Naive thymus-derived CD8-positive, alpha-beta T cell (primary cell): Measurements from ENCODE around the gene ATG4B. TPM values are rescaled to one million over a fixed set of nuclear protein-coding genes. Genes with fewer than 3 reads are reported as not detected.

Experiments used
- ATAC-seq, 2 donors: fragments of 150-1000 bp; cut with Tn5 transposase in 1 of 2; sonication (Bioruptor Pico), chemical (Tn5 transposase) in 1 of 2; 1 replicate in 1 of 2; 2 replicates in 1 of 2; pipeline ENCODE4 v1.10.0; 2021; ENCODE audit warnings: mild to moderate bottlenecking in 2 of 2, moderate library complexity in 2 of 2
- POLR2A ChIA-PET: fragments of 350-600 bp; sonication (Branson Sonifier 250); formaldehyde crosslinking; loops from one replicate; lab custom pipeline; 2021; ENCODE audit warnings: antibody characterized with exemption; lab: Charles Lee
- DNase-seq, 10 donors: peaks; one replicate each; pipeline versions ENCODE4 v3.0.0 to v3.0.0-alpha.2; 2020 to 2022
- H3K27ac Mint-ChIP-seq, 10 donors: one replicate each; pipeline ENCODE4 v1.8.0; 2020 to 2022; ENCODE audit warnings: mild to moderate bottlenecking in 10 of 10, mixed read lengths in 10 of 10, moderate library complexity in 4 of 10, inconsistent platforms in 1 of 10
- H3K27me3 Mint-ChIP-seq, 5 donors: one replicate each; pipeline ENCODE4 v1.8.0; 2021 to 2022; ENCODE audit warnings: mixed read lengths in 5 of 5
- H3K36me3 Mint-ChIP-seq, 3 donors: one replicate each; pipeline ENCODE4 v1.8.0; 2020 to 2022; ENCODE audit warnings: mixed read lengths in 3 of 3, mild to moderate bottlenecking in 2 of 3, inconsistent platforms in 1 of 3
- H3K4me1 Mint-ChIP-seq, 4 donors: one replicate each; pipeline ENCODE4 v1.8.0; 2021 to 2022; ENCODE audit warnings: mixed read lengths in 4 of 4
- H3K4me3 Mint-ChIP-seq, 10 donors: one replicate each; pipeline ENCODE4 v1.8.0; 2020 to 2022; ENCODE audit warnings: mild to moderate bottlenecking in 10 of 10, mixed read lengths in 10 of 10, moderate library complexity in 6 of 10, inconsistent platforms in 1 of 10
- H3K9me3 Mint-ChIP-seq, 9 donors: one replicate each; pipeline ENCODE4 v1.8.0; 2020 to 2022; ENCODE audit warnings: mixed read lengths in 9 of 9, mild to moderate bottlenecking in 3 of 9, inconsistent platforms in 1 of 9, moderate library complexity in 1 of 9
- polyA plus RNA-seq, 3 donors: library from polyadenylated mRNA; unstranded; fragments of 300-500 nt; fragmentation: Illumina TruSeq; gene quantifications; one replicate each; pipeline ENCODE4 v1.2.3, GENCODE V29; 2021
- total RNA-seq, 8 experiments: library from RNA in 2 of 8; stranded (reverse) in 2 of 8; gene quantifications; one replicate each; pipeline ENCODE4 v1.2.3 and lab custom pipeline; 2021 to 2026

The ATG4B gene
- total and polyA plus RNA-seq, 5 experiments from 2014 or later, result 45.8 to 104 (median 60.1) TPM

- no peaks in the 10 kb centered on the region for H3K9me3 Mint-ChIP-seq
- peaks cover 10 to 26% (median 22%) of the 10 kb centered on the region in 4 donors for H3K4me1 Mint-ChIP-seq
- peak overlapping the region in 1 of 10 donors; percentile 15 for H3K27ac Mint-ChIP-seq
- ATAC-seq (no peak), DNase-seq (no peak)
- H3K27me3 Mint-ChIP-seq, result no peaks in the 10 kb centered on the region
- peaks cover 0 to 39% (median 1%) of the 10 kb centered on the region in 3 donors for H3K36me3 Mint-ChIP-seq
- POLR2A ChIA-PET, result interaction anchor here (0.5 to 1.5 kb wide), 4 partner anchors 10 to 374 kb away, joined by 3 to 6 read pairs (median 4); partner anchors contain the start of gene ING5
- no peak overlapping the region for H3K4me3 Mint-ChIP-seq
Measured at GRCh38 chr2:241692448-241692847, 55.0 kb downstream of the ATG4B start.

DNA sequence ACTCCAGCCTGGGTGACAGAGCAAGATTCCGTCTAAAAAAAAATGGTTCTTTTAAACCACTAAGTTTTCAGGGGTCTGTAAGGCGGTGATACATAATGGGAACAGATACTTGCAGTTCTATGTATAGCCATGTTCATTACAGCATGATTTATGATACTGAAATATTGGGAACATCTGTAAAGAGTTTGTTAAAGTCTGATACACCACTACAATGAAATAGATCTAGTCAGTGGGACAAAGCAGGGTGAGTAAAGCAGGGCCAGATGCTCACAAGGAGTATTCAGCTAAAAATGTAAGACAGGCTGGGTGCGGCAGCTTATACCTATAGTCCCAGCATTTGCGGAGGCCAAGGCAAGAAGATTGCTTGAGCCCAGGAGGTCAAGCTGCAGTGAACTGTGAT lies 58.2 kb downstream of the ATG4B start:
- POLR2A ChIA-PET, result interaction anchor here (1.2 kb wide), 1 partner anchor 9 kb away, joined by 4 read pairs; the partner anchor contains the start of gene DTYMK
- Mint-ChIP-seq H3K4me3 (no peak overlapping the region), H3K4me1 (peaks cover under 1 to 13% (median 6%) of the 10 kb centered on the region in 4 donors), H3K27ac (peak overlapping the region in 2 of 10 donors; percentile 14 to 67), H3K36me3 (peaks cover 0 to 30% (median 1%) of the 10 kb centered on the region in 3 donors), H3K9me3 (no peaks in the 10 kb centered on the region), H3K27me3 (no peaks in the 10 kb centered on the region)
- DNase-seq (no peak), ATAC-seq (no peak)

DNA sequence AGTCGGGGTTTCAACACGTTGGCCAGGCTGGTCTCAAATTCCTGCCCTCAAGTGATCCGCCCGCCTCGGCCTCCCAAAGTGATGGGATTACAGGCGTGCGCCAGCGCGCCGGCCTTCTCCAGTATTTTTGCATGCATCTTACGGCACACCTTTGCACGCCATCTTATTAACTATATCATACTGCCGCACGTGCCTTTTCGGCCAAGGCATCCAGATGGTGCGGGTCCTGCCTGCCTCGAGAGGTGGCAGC lies 63.6 kb downstream of the ATG4B start:
- Mint-ChIP-seq H3K27me3 (no peaks in the 10 kb centered on the region), H3K9me3 (no peaks in the 10 kb centered on the region), H3K4me1 (peaks cover 16 to 33% (median 25%) of the 10 kb centered on the region in 4 donors), H3K4me3 (peak overlapping the region; percentile 80 to 94 (median 91)), H3K36me3 (peaks cover 5 to 15% (median 6%) of the 10 kb centered on the region in 3 donors), H3K27ac (peak overlapping the region; percentile 54 to 95 (median 90))
- DNase-seq, result no peak
- POLR2A ChIA-PET, result interaction anchor here (0.6 to 7.1 kb wide), 11 partner anchors 9 to 593 kb away, joined by 3 to 116 read pairs (median 5); partner anchors contain the start of genes D2HGDH, DTYMK, HDLBP and SEPTIN2
- ATAC-seq, result no peak

DNA sequence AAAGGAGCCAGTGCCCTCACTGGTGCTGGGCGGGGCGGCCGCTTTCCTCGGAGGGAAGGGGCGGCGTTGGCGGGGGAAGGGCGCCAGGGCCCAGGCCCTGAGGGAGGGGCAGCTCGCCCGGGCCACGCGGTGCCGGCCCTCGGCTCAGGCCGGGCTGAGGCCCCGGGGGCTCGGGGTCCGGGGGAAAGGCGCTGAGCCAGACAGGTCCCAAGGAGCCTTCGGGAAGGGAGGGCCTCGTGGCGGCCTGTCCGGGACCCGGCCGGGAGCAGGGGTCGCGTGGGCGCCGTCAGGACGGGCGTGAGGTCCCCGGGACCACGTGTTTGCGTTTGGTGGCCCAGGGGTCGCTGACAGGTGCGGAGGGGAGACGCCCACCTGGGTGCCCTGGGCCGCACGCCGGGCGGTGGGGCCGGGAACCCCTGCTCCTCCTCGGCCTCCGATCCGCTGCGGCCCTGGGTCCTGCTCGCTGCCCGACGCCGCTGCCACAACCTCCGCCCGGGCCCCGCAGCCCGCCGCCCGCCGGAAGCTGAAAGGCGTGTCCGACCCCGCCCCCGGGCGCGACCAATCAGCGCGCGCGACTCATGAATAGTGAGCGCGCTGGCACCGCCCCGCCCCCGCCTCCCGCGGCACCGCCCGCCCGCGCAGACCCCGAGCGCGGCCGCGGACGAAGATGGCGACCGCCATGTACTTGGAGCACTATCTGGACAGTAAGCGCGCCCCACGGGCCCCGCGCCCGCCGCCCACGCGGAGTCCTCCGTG lies 64.1 kb downstream of the ATG4B start, which contains the start of gene ING5:
Gene ING5 (plus strand): TSS at position 641 of the 756 bp plus-strand sequence. CDS start 27 bp downstream, at position 668.
- Mint-ChIP-seq H3K9me3 (no peaks in the 10 kb centered on the region), H3K27ac (peak within 1 kb of the TSS; percentile 81 to 95 (median 92)), H3K4me1 (peaks cover 17 to 34% (median 26%) of the 10 kb centered on the region in 4 donors), H3K27me3 (no peaks in the 10 kb centered on the region), H3K4me3 (peak within 1 kb of the TSS; percentile 80 to 94 (median 91)), H3K36me3 (peaks cover 6 to 20% (median 10%) of the 10 kb centered on the region in 3 donors)
- POLR2A ChIA-PET, result interaction anchor here (0.5 to 7.1 kb wide), 20 partner anchors 8 to 1140 kb away, joined by 3 to 116 read pairs (median 5); partner anchors contain the start of genes ATG4B, D2HGDH, DTYMK and HDLBP
- DNase-seq, result peak; percentile 88 to 99 (median 96)
- peak; percentile 74 to 77 for ATAC-seq

GRCh38 chr2:241702155-241703031 lies 64.9 kb downstream of the ATG4B start:
- Mint-ChIP-seq H3K36me3 (peaks cover 6 to 28% (median 19%) of the 10 kb centered on the region in 3 donors), H3K27me3 (no peaks in the 10 kb centered on the region), H3K4me1 (peaks cover 16 to 34% (median 26%) of the 10 kb centered on the region in 4 donors), H3K4me3 (peak overlapping the region; percentile 76 to 92 (median 84)), H3K9me3 (no peaks in the 10 kb centered on the region), H3K27ac (peak overlapping the region; percentile 66 to 93 (median 88))
- POLR2A ChIA-PET, result interaction anchor here (0.6 to 7.1 kb wide), 16 partner anchors 11 to 1141 kb away, joined by 3 to 116 read pairs (median 6); partner anchors contain the start of genes ATG4B, D2HGDH, DTYMK and HDLBP
- DNase-seq, result peak; percentile 81 to 96 (median 90)
- ATAC-seq, result peak; percentile 73 to 75

- Mint-ChIP-seq H3K27me3 (no peaks in the 10 kb centered on the region), H3K36me3 (peaks cover 6 to 35% (median 21%) of the 10 kb centered on the region in 3 donors), H3K9me3 (no peaks in the 10 kb centered on the region), H3K4me1 (peaks cover 15 to 34% (median 26%) of the 10 kb centered on the region in 4 donors), H3K27ac (peak overlapping the region; percentile 66 to 93 (median 88)), H3K4me3 (peak overlapping the region; percentile 76 to 92 (median 84))
- DNase-seq (no peak), ATAC-seq (no peak)
- POLR2A ChIA-PET, result interaction anchor here (1.0 to 7.1 kb wide), 8 partner anchors 15 to 178 kb away, joined by 3 to 116 read pairs (median 14); partner anchors contain the start of genes ATG4B, D2HGDH, DTYMK and THAP4
Measured at GRCh38 chr2:241703032-241703604, 65.6 kb downstream of the ATG4B start.

GRCh38 chr2:241706537-241706936 lies 69.0 kb downstream of the ATG4B start:
- Mint-ChIP-seq H3K9me3 (no peaks in the 10 kb centered on the region), H3K4me1 (peaks cover 15 to 21% (median 18%) of the 10 kb centered on the region in 4 donors), H3K27me3 (no peaks in the 10 kb centered on the region), H3K27ac (no peak overlapping the region), H3K4me3 (no peak overlapping the region), H3K36me3 (peaks cover 17 to 64% (median 39%) of the 10 kb centered on the region in 3 donors)
- POLR2A ChIA-PET, result interaction anchor here (0.6 to 0.7 kb wide), 6 partner anchors 9 to 154 kb away, joined by 3 to 6 read pairs (median 3); partner anchors contain the start of gene DTYMK
- DNase-seq (no peak), ATAC-seq (no peak)

DNA sequence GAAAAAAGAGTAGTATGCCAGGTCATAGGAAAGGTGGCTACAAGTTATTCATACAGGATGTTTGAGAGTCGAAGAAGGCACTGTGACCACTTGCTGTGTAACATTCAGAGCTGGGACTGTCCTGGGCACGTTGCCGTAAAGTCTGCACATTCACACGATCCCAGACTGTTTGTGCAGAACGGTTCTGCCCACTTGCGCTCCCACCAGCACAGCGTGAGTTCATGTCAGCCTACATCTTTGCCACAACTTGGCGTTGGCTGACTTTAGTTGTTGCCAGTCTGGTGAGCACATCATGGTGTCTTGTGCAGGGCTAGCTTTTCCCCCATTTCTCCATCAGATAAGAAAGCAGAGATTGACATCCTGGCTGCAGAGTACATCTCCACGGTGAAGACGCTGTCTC lies 71.4 kb downstream of the ATG4B start:
- H3K9me3 Mint-ChIP-seq, result no peaks in the 10 kb centered on the region
- POLR2A ChIA-PET, result no interaction called here
- peaks cover 17 to 81% (median 48%) of the 10 kb centered on the region in 3 donors for H3K36me3 Mint-ChIP-seq
- ATAC-seq (no peak), DNase-seq (no peak)
- H3K4me3 Mint-ChIP-seq, result no peak overlapping the region
- no peaks in the 10 kb centered on the region for H3K27me3 Mint-ChIP-seq
- H3K4me1 Mint-ChIP-seq, result peaks cover 6 to 10% (median 8%) of the 10 kb centered on the region in 4 donors
- no peak overlapping the region for H3K27ac Mint-ChIP-seq

- no peak overlapping the region for H3K4me3 Mint-ChIP-seq
- no peak overlapping the region for H3K27ac Mint-ChIP-seq
- peaks cover 0 to 68% (median 30%) of the 10 kb centered on the region in 3 donors for H3K36me3 Mint-ChIP-seq
- peaks cover 0 to 4% (median 0%) of the 10 kb centered on the region in 9 donors for H3K9me3 Mint-ChIP-seq
- no peaks in the 10 kb centered on the region for H3K27me3 Mint-ChIP-seq
- peaks cover 0 to 5% (median under 1%) of the 10 kb centered on the region in 4 donors for H3K4me1 Mint-ChIP-seq
- DNase-seq (no peak), ATAC-seq (no peak)
- POLR2A ChIA-PET, result interaction anchor here (0.6 kb wide), 1 partner anchor 28 kb away, joined by 3 read pairs; no protein-coding TSS in a partner anchor
Measured at GRCh38 chr2:241719093-241719492, 81.6 kb downstream of the ATG4B start.

- Mint-ChIP-seq H3K4me3 (no peak overlapping the region), H3K27ac (no peak overlapping the region), H3K27me3 (no peaks in the 10 kb centered on the region), H3K4me1 (peaks cover 0 to 5% (median under 1%) of the 10 kb centered on the region in 4 donors), H3K36me3 (peaks cover 0 to 59% (median 23%) of the 10 kb centered on the region in 3 donors), H3K9me3 (peaks cover 0 to 4% (median 0%) of the 10 kb centered on the region in 9 donors)
- POLR2A ChIA-PET, result no interaction called here
- DNase-seq (no peak), ATAC-seq (no peak)
Measured at GRCh38 chr2:241720099-241720498, 82.6 kb downstream of the ATG4B start.

DNA sequence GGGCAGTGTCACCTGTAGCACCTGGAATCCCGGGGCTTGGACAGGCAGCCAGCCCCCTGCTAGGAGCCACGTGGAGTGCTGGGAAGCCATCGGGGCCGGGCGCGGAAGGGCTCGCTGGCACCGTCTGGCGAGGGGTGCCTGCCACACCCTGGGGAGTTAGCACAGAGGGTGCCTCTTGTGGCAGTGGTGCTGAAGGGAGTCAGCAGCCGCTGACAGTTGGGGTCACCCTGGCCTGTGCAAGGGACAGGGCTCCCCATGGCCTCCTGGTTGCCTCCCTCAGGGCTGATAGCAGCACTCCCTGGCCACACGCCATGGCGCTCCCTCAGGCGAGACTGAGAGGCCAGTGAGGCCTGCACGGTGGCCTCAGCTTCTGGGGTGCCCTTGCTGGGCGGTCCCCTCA lies 83.1 kb downstream of the ATG4B start:
- Mint-ChIP-seq H3K9me3 (peaks cover 0 to 4% (median 0%) of the 10 kb centered on the region in 9 donors), H3K27ac (no peak overlapping the region), H3K36me3 (peaks cover 0 to 59% (median 23%) of the 10 kb centered on the region in 3 donors), H3K4me1 (peaks cover 0 to 5% (median 1%) of the 10 kb centered on the region in 4 donors), H3K27me3 (no peaks in the 10 kb centered on the region), H3K4me3 (no peak overlapping the region)
- DNase-seq (no peak), ATAC-seq (no peak)
- POLR2A ChIA-PET, result no interaction called here
